IMR-90 (cell line): ENCODE results near the gene PPFIA1. TPM values are rescaled to one million over a fixed set of nuclear protein-coding genes. Genes with fewer than 3 reads are reported as not detected.

Experiments used
- ATAC-seq: fragments of 200-7000 bp; cut with Tn5 transposase; 2 replicates; pipeline ENCODE4 v1.9.1; 2020; ENCODE audit warnings: low read depth, mild to moderate bottlenecking, moderate library complexity
- BruUV-seq: library from RNA; stranded (reverse); fragments of 400-500 nt; replicated peaks from 2 replicates; lab custom pipeline; 2021; lab: Mats Ljungman, UMichigan
- CTCF ChIA-PET: fragments of 300-600 bp; formaldehyde crosslinking; extraction: SDS; loops from one replicate; lab custom pipeline; 2021; ENCODE audit warnings: antibody characterized with exemption; lab: Yijun Ruan, JAX
- POLR2A ChIA-PET: fragments of 300-600 bp; sonication (Branson Sonifier 250); formaldehyde crosslinking; loops from one replicate; lab custom pipeline; 2022; ENCODE audit warnings: antibody characterized with exemption; ENCODE audit not compliant: unreplicated experiment; lab: Charles Lee
- DNase-seq: peaks from one replicate; pipeline ENCODE4 v3.0.0; 2013
- H2AFZ ChIP-seq: replicated peaks from 2 replicates; pipeline ENCODE3; 2013; ENCODE audit warnings: low read length, mild to moderate bottlenecking; ENCODE audit not compliant: poor library complexity
- H2AK5ac ChIP-seq: 2 replicates; pipeline ENCODE4 v1.6.1; 2013; ENCODE audit warnings: low read depth, low read length, inconsistent platforms
- H2AK9ac ChIP-seq: replicated peaks from 2 replicates; pipeline ENCODE3; 2013; ENCODE audit warnings: mild to moderate bottlenecking, low read depth, low read length, moderate library complexity; ENCODE audit not compliant: poor library complexity
- H2BK120ac ChIP-seq: 2 replicates; pipeline ENCODE4 v1.6.1; 2013; ENCODE audit warnings: low read depth, low read length, inconsistent platforms
- H2BK15ac ChIP-seq: 3 replicates; pipeline ENCODE4 v1.6.1; 2013; ENCODE audit warnings: low read depth, low read length, inconsistent platforms
- H2BK20ac ChIP-seq: 2 replicates; pipeline ENCODE4 v1.6.1; 2013; ENCODE audit warnings: low read depth, mild to moderate bottlenecking, inconsistent platforms, low read length, moderate library complexity
- H2BK5ac ChIP-seq: 2 replicates; pipeline ENCODE4 v1.6.1; 2013; ENCODE audit warnings: mild to moderate bottlenecking, low read depth, low read length, inconsistent platforms; ENCODE audit not compliant: poor library complexity, severe bottlenecking
- H3K14ac ChIP-seq: replicated peaks from 2 replicates; pipeline ENCODE4 v1.6.1; 2013; ENCODE audit warnings: low read depth, low read length, inconsistent platforms
- H3K18ac ChIP-seq: 2 replicates; pipeline ENCODE4 v1.6.1; 2013; ENCODE audit warnings: low read depth, low read length, control low read depth
- H3K23ac ChIP-seq: 2 replicates; pipeline ENCODE4 v1.6.1; 2013; ENCODE audit warnings: low read depth, low read length, inconsistent platforms
- H3K27ac ChIP-seq: 2 replicates; pipeline ENCODE4 v1.5.1; 2013; ENCODE audit warnings: mild to moderate bottlenecking, control low read depth, low read length; ENCODE audit not compliant: insufficient read depth
- H3K27me3 ChIP-seq: 2 replicates; pipeline ENCODE4 v1.6.1; 2013; ENCODE audit warnings: low read length; ENCODE audit not compliant: control insufficient read depth, insufficient read depth
- H3K36me3 ChIP-seq: 2 replicates; pipeline ENCODE4 v1.6.1; 2013; ENCODE audit warnings: low read length, mixed read lengths; ENCODE audit not compliant: control insufficient read depth, insufficient read depth
- H3K4ac ChIP-seq: 2 replicates; pipeline ENCODE4 v1.6.1; 2013; ENCODE audit warnings: low read depth, low read length, inconsistent platforms
- H3K4me1 ChIP-seq: 2 replicates; pipeline ENCODE4 v1.6.1; 2013; ENCODE audit warnings: low read length, mixed read lengths; ENCODE audit not compliant: control insufficient read depth, insufficient read depth
- H3K4me2 ChIP-seq: 2 replicates; pipeline ENCODE4 v1.6.1; 2013; ENCODE audit warnings: low read depth, mild to moderate bottlenecking, control low read depth, low read length, moderate library complexity
- H3K4me3 ChIP-seq: 2 replicates; pipeline ENCODE4 v1.5.1; 2013; ENCODE audit warnings: low read depth, mild to moderate bottlenecking, control low read depth, low read length, moderate library complexity; ENCODE audit not compliant: insufficient read depth
- H3K56ac ChIP-seq: 2 replicates; pipeline ENCODE4 v1.6.1; 2013; ENCODE audit warnings: low read length, inconsistent platforms; ENCODE audit not compliant: insufficient read depth; ENCODE audit errors: extremely low read depth
- H3K79me1 ChIP-seq, 2 experiments: 2 replicates each; pipeline ENCODE4 v1.6.1; 2013; ENCODE audit warnings: low read length in 2 of 2, inconsistent platforms in 1 of 2, low read depth in 1 of 2
- H3K9ac ChIP-seq: 2 replicates; pipeline ENCODE4 v1.6.1; 2013; ENCODE audit warnings: low read depth, low read length, control low read depth
- H3K9me1 ChIP-seq: 2 replicates; pipeline ENCODE4 v1.6.1; 2013; ENCODE audit warnings: low read length, inconsistent platforms; ENCODE audit not compliant: insufficient read depth
- H3K9me3 ChIP-seq: 2 replicates; pipeline ENCODE4 v1.6.1; 2013; ENCODE audit warnings: low read length; ENCODE audit not compliant: control insufficient read depth, insufficient read depth
- H4K20me1 ChIP-seq: 2 replicates; pipeline ENCODE4 v1.6.1; 2013; ENCODE audit warnings: low read length, inconsistent platforms; ENCODE audit not compliant: insufficient read depth
- H4K5ac ChIP-seq: 2 replicates; pipeline ENCODE4 v1.6.1; 2013; ENCODE audit warnings: mild to moderate bottlenecking, low read depth, low read length, control low read depth
- H4K8ac ChIP-seq, 2 experiments: 2 replicates each; pipeline ENCODE4 v1.6.1; 2013; ENCODE audit warnings: low read depth in 2 of 2, low read length in 2 of 2, control low read depth in 1 of 2, inconsistent platforms in 1 of 2
- H4K91ac ChIP-seq: 2 replicates; pipeline ENCODE4 v1.6.1; 2013; ENCODE audit warnings: low read depth, low read length, inconsistent platforms; ENCODE audit not compliant: insufficient read depth
- CHD1 ChIP-seq: IDR thresholded peaks from 2 replicates; pipeline ENCODE4 v1.6.1; 2012; ENCODE audit warnings: low read depth, low read length, improper control_type of control experiment
- FOS ChIP-seq: fragments of 150-350 bp; IDR thresholded peaks from 2 replicates; pipeline ENCODE4 v1.6.1; 2016; ENCODE audit warnings: low read depth, low read length
- MAFK ChIP-seq: IDR thresholded peaks from 2 replicates; pipeline ENCODE4 v1.6.1; 2012; ENCODE audit warnings: low read depth, low read length, improper control_type of control experiment
- MAZ ChIP-seq: IDR thresholded peaks from 2 replicates; pipeline ENCODE4 v1.6.1; 2012; ENCODE audit warnings: low read depth, mild to moderate bottlenecking, low read length, improper control_type of control experiment, moderate library complexity, borderline replicate concordance
- NFE2L2 ChIP-seq: fragments of 150-350 bp; IDR thresholded peaks from 2 replicates; pipeline ENCODE4 v1.6.1; 2016; ENCODE audit warnings: low read depth, mild to moderate bottlenecking, low read length
- RAD21 ChIP-seq: IDR thresholded peaks from 2 replicates; pipeline ENCODE4 v1.6.1; 2012; ENCODE audit warnings: low read length, improper control_type of control experiment
- RCOR1 ChIP-seq: IDR thresholded peaks from 2 replicates; pipeline ENCODE4 v1.6.1; 2012; ENCODE audit warnings: mild to moderate bottlenecking, low read length, improper control_type of control experiment; ENCODE audit not compliant: insufficient replicate concordance
- WGBS, 2 experiments: methylation state at CpG; one replicate each; pipeline versions ENCODE4 v1.1.5 to v1.1.7; 2013; ENCODE audit warnings: missing lambda C conversion rate in 2 of 2; ENCODE audit not compliant: insufficient read length in 1 of 2; ENCODE audit errors: extremely low coverage in 2 of 2; 5-methylcytosine and 5-hydroxymethylcytosine counted together
- dilution Hi-C: fragments of 300-500 bp; cut with HindIII; formaldehyde crosslinking; loops from one replicate; pipeline ENCODE4 v1.14.3; 2018; ENCODE audit warnings: low sequenced_read_pairs; ENCODE audit not compliant: unreplicated experiment
- in situ Hi-C: fragments of 300-500 bp; cut with MboI; formaldehyde crosslinking; loops from 3 replicates; pipeline ENCODE4 v1.14.3; 2019; ENCODE audit warnings: low sequenced_read_pairs, inconsistent platforms, mixed read lengths
- intact Hi-C: fragments of 100-400 bp; cut with micrococcal nuclease; formaldehyde crosslinking; loops from 2 replicates; pipeline ENCODE4 v1.10.0; 2022
- polyA plus RNA-seq, 3 experiments: library from polyadenylated mRNA; depleted of rRNA; stranded (reverse); fragments of >200 nt; gene quantifications; 2 replicates each; pipeline ENCODE4 v1.2.3, GENCODE V29; 2012; ENCODE audit warnings: low replicate concordance in 1 of 3
- total RNA-seq: library from RNA; depleted of rRNA; stranded (reverse); fragments of >200 nt; gene quantifications from 2 replicates; pipeline ENCODE4 v1.2.3, GENCODE V29; 2012
- TF ChIP-seq, protein P1 (sequence below): fragments of 150-350 bp; IDR thresholded peaks from 2 replicates; pipeline ENCODE4 v1.6.1; 2017; ENCODE audit warnings: mild to moderate bottlenecking, antibody characterized with exemption, low read length, low read depth

The PPFIA1 gene
- total and polyA plus RNA-seq, 2 of the 4 experiments (the other 2 are of a cell fraction) = 25.6 to 37.2 TPM

DNA sequence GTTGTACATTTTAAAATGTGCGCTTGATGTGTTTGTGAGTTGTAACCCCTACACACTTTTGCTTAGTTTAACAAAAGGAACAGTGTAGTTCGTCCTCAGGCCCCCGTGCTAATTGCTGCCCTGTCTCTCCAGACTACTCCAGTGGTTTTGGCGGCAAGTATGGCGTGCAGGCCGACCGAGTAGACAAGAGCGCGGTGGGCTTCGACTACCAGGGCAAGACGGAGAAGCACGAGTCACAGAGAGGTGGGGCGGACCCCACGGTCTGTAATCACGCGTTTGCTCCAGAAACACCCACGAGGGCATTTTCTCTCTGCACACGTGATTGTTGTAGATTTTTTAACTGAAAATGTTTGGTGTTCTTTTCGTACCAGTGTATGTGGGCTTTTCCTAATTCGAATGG is 146.4 kb downstream of the PPFIA1 start:
- peaks cover 83% of the 10 kb centered on the region for H3K36me3 ChIP-seq
- 98% methylated on average over 12 of the region's 20 CpGs; no CpG with 5 or more reads in 1 of the 2 experiments for WGBS, 2 experiments
- H4K20me1 ChIP-seq = peaks cover 83% of the 10 kb centered on the region
- ChIA-PET POLR2A (no interaction called here), CTCF (no interaction called here)
- no peak overlapping the region for H4K5ac ChIP-seq
- ATAC-seq (no peak), DNase-seq (no peak)
- no peak overlapping the region for H3K4me2 ChIP-seq
- no peak overlapping the region for H3K56ac ChIP-seq
- peaks cover 26 to 81% of the 10 kb centered on the region in 2 experiments for H3K79me1 ChIP-seq
- no peak overlapping the region for H4K91ac ChIP-seq
- no peaks in the 10 kb centered on the region; the same call in 1 of the 2 replicates for H3K9me1 ChIP-seq
- H4K8ac ChIP-seq = no peak overlapping the region
- H3K27ac ChIP-seq = no peak overlapping the region
- H3K14ac ChIP-seq = no peak overlapping the region
- no peak overlapping the region for H2BK5ac ChIP-seq
- no peak overlapping the region for H3K4ac ChIP-seq
- no peak overlapping the region for H2BK20ac ChIP-seq
- no peak overlapping the region for H3K4me3 ChIP-seq
- no TSS peak for BruUV-seq
- no peak overlapping the region for H2AK5ac ChIP-seq
- dilution Hi-C loops (no loop called here), intact Hi-C loops (loop anchor here (5.0 kb wide), 1 partner anchor 215 kb away; the partner anchor contains the start of gene FADD), in situ Hi-C loops (no loop called here)
- H2AK9ac ChIP-seq = no peak overlapping the region
- no peak overlapping the region for H3K9ac ChIP-seq
- no peaks in the 10 kb centered on the region for H3K9me3 ChIP-seq
- H3K4me1 ChIP-seq = peaks cover 6% of the 10 kb centered on the region
- TF ChIP-seq, protein P1, sequence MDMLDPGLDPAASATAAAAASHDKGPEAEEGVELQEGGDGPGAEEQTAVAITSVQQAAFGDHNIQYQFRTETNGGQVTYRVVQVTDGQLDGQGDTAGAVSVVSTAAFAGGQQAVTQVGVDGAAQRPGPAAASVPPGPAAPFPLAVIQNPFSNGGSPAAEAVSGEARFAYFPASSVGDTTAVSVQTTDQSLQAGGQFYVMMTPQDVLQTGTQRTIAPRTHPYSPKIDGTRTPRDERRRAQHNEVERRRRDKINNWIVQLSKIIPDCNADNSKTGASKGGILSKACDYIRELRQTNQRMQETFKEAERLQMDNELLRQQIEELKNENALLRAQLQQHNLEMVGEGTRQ = no peak
- no peak for TF ChIP-seq CHD1
- no peak for TF ChIP-seq FOS
- no peak for TF ChIP-seq MAZ
- no peak for TF ChIP-seq NFE2L2
- no peak for TF ChIP-seq RCOR1
- TF ChIP-seq MAFK = no peak
- no peak for TF ChIP-seq RAD21
- no peak overlapping the region for H3K23ac ChIP-seq
- no peak overlapping the region for H3K18ac ChIP-seq
- H2BK120ac ChIP-seq = no peak overlapping the region
- H2AFZ ChIP-seq = no peak overlapping the region
- no peak overlapping the region for H2BK15ac ChIP-seq
- H3K27me3 ChIP-seq = no peaks in the 10 kb centered on the region
